ENCODE results near the gene SEMA6C. TPM values are rescaled to one million over a fixed set of nuclear protein-coding genes. Genes with fewer than 3 reads are reported as not detected.

Gene SEMA6C
- total and polyA plus RNA-seq, 2 of the 13 experiments (the other 11 are each of a cell fraction or from before 2014, with no cell fraction given): 1.4 to 2.9 TPM

- no peak for TF ChIP-seq ZBTB40 (IDR thresholded peaks at IDR 0.05)
- no peak for TF ChIP-seq ZBTB40 (CRISPR knock-in tag; IDR thresholded peaks at IDR 0.05)
- no peak for TF ChIP-seq SRY (CRISPR knock-in tag; IDR thresholded peaks at IDR 0.05)
Measured at GRCh38 chr1:151113877-151114276, 32.6 kb downstream of the SEMA6C start (continued).

- Histone ChIP-seq H3K4me1 (ENCODE audit: insufficient read depth, low read length) (peaks cover 24% of the 10 kb centered on the region), H4K20me1 (ENCODE audit: insufficient read depth, low read length) (no peaks in the 10 kb centered on the region), H2AFZ (ENCODE audit: low read length) (no peak overlapping the region), H3K4me3 (replicated peaks in 1 of 3; ENCODE audit: insufficient read depth in 1 of 3, low read depth in 2 of 3, low read length in 3 of 3) (no peak overlapping the region), H3K27ac (ENCODE audit: extremely low read length, insufficient read depth, low read length) (no peak overlapping the region), H3K9me3 (ENCODE audit: low read length) (no peaks in the 10 kb centered on the region), H3K36me3 (replicated peaks in 1 of 2; ENCODE audit: control insufficient read depth in 1 of 2, insufficient read depth in 2 of 2, low read length in 2 of 2) (no peaks in the 10 kb centered on the region), H3K27me3 (ENCODE audit: control insufficient read depth in 1 of 2, insufficient read depth in 2 of 2, low read length in 2 of 2) (no peaks in the 10 kb centered on the region), H3K4me2 (ENCODE audit: low read depth, low read length) (peak overlapping the region; percentile 62; the same call in 1 of the 2 replicates), H3K79me2 (ENCODE audit: insufficient read depth, low read length) (no peaks in the 10 kb centered on the region), H3K9ac (ENCODE audit: insufficient read depth, low read depth, low read length) (no peak overlapping the region)
- peak; percentile 61 for DNase-seq (ENCODE audit: low spot score)
- POLR2A ChIA-PET: no interaction called here
- WGBS (ENCODE audit: low lambda C conversion rate): 9% methylated on average over 5 of the region's 5 CpGs
- in situ Hi-C loops (cut with HindIII; ENCODE audit: extremely low pct_ligation_motif_present, low pct_unique_long_range_greater_than_20kb) (no loop called here), intact Hi-C loops (cut with micrococcal nuclease; ENCODE audit: unreplicated experiment) (no loop called here)
- peak; percentile 55 for FAIRE-seq
- CTCF ChIA-PET (ENCODE audit: low intra/inter-chr PET ratio, low total read pairs): no interaction called here
- ATAC-seq: peak; percentile 78
- BruUV-seq (replicated peaks): no TSS peak
- TF ChIP-seq GATAD1 (CRISPR knock-in tag; IDR thresholded peaks at IDR 0.05): no peak
- TF ChIP-seq RBM22 (optimal IDR thresholded peaks at IDR 0.05; ENCODE audit: low read length): no peak
- peak; percentile 67 for TF ChIP-seq RCOR2 (CRISPR knock-in tag; IDR thresholded peaks at IDR 0.05)
- TF ChIP-seq SOX5 (CRISPR knock-in tag; IDR thresholded peaks at IDR 0.05; ENCODE audit: borderline replicate concordance): peak; percentile 56; the same call in 1 of the 2 replicates
- TF ChIP-seq ZNF770 (CRISPR knock-in tag; IDR thresholded peaks at IDR 0.05): peak; percentile 97
- no peak for TF ChIP-seq SOX6 (IDR thresholded peaks at IDR 0.05)
- TF ChIP-seq SOX6 (CRISPR knock-in tag; IDR thresholded peaks at IDR 0.05): 0 out of 2 replicates have a peak, but pooled peaks have one; percentile 34
- peak; percentile 47; the same call in 1 of the 2 replicates for TF ChIP-seq MIER3 (CRISPR knock-in tag; IDR thresholded peaks at IDR 0.05; ENCODE audit: borderline replicate concordance)
- TF ChIP-seq KDM3A (CRISPR knock-in tag; IDR thresholded peaks at IDR 0.05; ENCODE audit: low read depth): peak; percentile 45; the same call in 1 of the 2 replicates
- no peak for TF ChIP-seq NFIB (CRISPR knock-in tag; IDR thresholded peaks at IDR 0.05; ENCODE audit: borderline replicate concordance)
- peak; percentile 86; the same call in 1 of the 2 replicates for TF ChIP-seq PITX1 (CRISPR knock-in tag; IDR thresholded peaks at IDR 0.05)
Measured at GRCh38 chr1:151108331-151108730, 38.1 kb downstream of the SEMA6C start.
